GM21367 (cell line): ENCODE results near the gene SLC26A2.

Experiments
- ATAC-seq: cut with Tn5 transposase; IDR thresholded peaks from one replicate; pipeline ENCODE4 v1.9.1; 2021; ENCODE audit not compliant: unreplicated experiment

SLC26A2 gene

DNA sequence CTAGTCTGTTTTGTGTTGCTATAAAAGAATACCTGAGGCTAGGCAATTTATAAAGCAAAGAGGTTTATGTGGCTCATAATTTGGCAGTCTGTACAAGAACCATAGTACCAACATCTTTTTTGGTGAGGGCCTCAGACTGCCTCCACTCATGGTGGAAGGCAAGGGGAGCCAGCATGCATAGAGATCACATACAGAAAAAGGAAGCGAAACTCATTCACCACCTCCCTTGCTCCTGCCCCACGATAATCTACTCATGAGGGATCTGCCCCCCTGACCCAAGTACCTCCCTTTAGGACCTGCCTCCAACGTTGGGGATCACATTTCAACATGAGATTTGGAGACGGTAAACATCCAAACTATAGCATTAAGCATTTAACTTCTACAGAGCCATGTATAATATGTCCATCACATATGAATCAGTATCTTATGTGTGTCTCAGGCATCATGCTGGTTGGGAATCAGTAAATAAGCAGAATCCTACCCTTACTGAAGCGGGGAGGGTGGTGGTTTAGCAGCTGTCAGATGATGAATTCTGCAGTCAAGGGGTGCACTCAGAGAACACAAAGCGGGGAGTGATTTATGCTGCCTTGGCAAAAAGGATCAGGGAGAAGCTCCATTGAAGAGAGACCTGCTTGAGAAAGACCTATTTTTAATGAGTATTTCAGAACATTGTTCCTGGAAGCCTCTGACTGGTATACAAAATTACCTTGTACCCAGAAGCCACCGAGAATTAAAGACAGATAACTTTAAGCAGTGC, 74.8 kb downstream of the SLC26A2 start:
- peak; percentile 85 for ATAC-seq

DNA sequence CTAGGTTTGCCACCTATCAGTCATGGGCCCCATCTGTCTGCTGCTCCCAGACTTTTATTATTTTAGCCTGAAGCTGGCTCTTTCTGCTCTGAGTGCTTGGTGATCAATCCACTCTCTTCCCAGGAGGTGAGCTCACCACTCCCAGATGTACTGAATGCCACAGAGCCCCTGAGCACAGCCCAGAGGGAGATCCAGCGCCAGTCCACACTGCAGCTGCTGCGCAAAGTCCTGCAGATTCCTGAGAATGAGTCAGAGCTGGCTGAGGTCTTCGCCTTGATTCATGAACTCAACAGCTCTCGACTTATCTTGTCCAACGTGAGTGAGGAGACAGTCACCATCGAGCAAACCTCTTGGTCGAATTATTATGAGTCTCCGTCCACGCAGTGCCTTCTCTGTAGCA, 76.0 kb downstream of the SLC26A2 start:
- ATAC-seq, result no peak
